ENCODE measurements around the gene HDAC5.

- TF ChIP-seq CTCF (IDR thresholded peaks at IDR 0.05; ENCODE audit: control extremely low read depth in 1 of 3, insufficient read depth in 1 of 3, low read depth in 1 of 3, low read length in 3 of 3) (no peak), BRCA1 (IDR thresholded peaks at IDR 0.05; ENCODE audit: low read depth, low read length) (no peak)
Observed at GRCh38 chr17:44071772-44072171, 51.7 kb downstream of the HDAC5 start.

Measured in H1 (cell line).